Breast epithelium (tissue), 3 donors: Measurements from ENCODE around the gene SYT12.

Experiments used
- POLR2A ChIP-seq: fragments of 450-650 bp; IDR thresholded peaks from one replicate; pipeline ENCODE4 v1.6.1; 2016; ENCODE audit warnings: antibody characterized with exemption, mild to moderate bottlenecking, moderate library complexity
- POLR2AphosphoS5 ChIP-seq, 3 donors: sonication (generic); formaldehyde crosslinking; IDR thresholded peaks; one replicate each; pipeline ENCODE4 v1.6.1; 2017; ENCODE audit warnings: antibody characterized with exemption in 3 of 3

GRCh38 chr11:67024966-67025365, 2.0 kb downstream of the SYT12 start:
- TF ChIP-seq POLR2AphosphoS5 (IDR thresholded peaks at IDR 0.05) (no peak), POLR2A (no peak)
